HL-60 (cell line): Measurements from ENCODE around the gene HEXD.

Experiments
- DNase-seq, 2 experiments: peaks; one replicate each; pipeline ENCODE4 v3.0.0-alpha.2; 2010 to 2020; ENCODE audit warnings: low read depth in 1 of 2, low spot score in 1 of 2
- H3K27ac ChIP-seq: fragments of 250-450 bp; sonication (Bioruptor Pico); replicated peaks from 2 replicates; pipeline ENCODE4 v1.5.1; 2020; ENCODE audit warnings: mild to moderate bottlenecking, moderate library complexity
- H3K27me3 ChIP-seq: fragments of 250-450 bp; sonication (Bioruptor Pico); 2 replicates; pipeline ENCODE4 v1.5.1; 2021; ENCODE audit warnings: mild to moderate bottlenecking, moderate library complexity; ENCODE audit not compliant: insufficient read depth, poor library complexity, severe bottlenecking
- H3K4me3 ChIP-seq: replicated peaks from 2 replicates; pipeline ENCODE4 v1.5.1; 2011; ENCODE audit warnings: mild to moderate bottlenecking, control low read depth, low read length; ENCODE audit not compliant: insufficient read depth
- GABPA ChIP-seq: IDR thresholded peaks from 2 replicates; pipeline ENCODE4 v1.6.1; 2012; ENCODE audit warnings: low read depth
- POLR2AphosphoS5 ChIP-seq: IDR thresholded peaks from 2 replicates; pipeline ENCODE4 v1.6.1; 2012; ENCODE audit warnings: low read depth
- SPI1 ChIP-seq: IDR thresholded peaks from 2 replicates; pipeline ENCODE4 v1.6.1; 2012; ENCODE audit warnings: low read depth, mild to moderate bottlenecking, borderline replicate concordance
- TF ChIP-seq, protein P1 (sequence below): IDR thresholded peaks from 2 replicates; pipeline ENCODE4 v1.6.1; 2012; ENCODE audit warnings: low read depth; ENCODE audit not compliant: insufficient replicate concordance
- TF ChIP-seq, protein P2 (sequence below): IDR thresholded peaks from one replicate; pipeline ENCODE4 v1.5.1; 2011; ENCODE audit warnings: low read length, control low read depth, inconsistent platforms; ENCODE audit not compliant: insufficient read depth

Gene HEXD

DNA sequence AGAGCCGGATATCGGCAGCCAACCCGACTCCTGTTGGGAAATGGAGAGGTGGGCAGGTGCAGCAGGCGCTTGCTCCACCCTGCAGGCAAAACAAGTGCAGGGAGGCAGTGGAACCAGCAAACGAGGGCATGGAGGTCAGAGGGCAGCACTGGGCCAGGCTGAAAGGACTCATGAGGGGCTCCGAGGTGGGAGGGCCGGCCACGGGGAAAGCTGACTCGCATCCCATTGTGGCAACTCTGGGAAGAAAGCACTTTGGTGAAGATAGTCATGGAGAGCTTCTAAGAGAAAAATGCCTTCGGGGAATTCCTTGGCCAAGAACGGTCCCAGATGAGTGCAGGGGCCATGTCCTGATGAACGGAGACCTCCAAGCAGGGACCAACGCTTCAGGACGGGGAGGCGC lies 28.0 kb downstream of the HEXD start:
- H3K27me3 ChIP-seq: no peaks in the 10 kb centered on the region
- H3K4me3 ChIP-seq: no peak overlapping the region
- DNase-seq: no peak
- H3K27ac ChIP-seq: no peak overlapping the region
- TF ChIP-seq, protein P1, sequence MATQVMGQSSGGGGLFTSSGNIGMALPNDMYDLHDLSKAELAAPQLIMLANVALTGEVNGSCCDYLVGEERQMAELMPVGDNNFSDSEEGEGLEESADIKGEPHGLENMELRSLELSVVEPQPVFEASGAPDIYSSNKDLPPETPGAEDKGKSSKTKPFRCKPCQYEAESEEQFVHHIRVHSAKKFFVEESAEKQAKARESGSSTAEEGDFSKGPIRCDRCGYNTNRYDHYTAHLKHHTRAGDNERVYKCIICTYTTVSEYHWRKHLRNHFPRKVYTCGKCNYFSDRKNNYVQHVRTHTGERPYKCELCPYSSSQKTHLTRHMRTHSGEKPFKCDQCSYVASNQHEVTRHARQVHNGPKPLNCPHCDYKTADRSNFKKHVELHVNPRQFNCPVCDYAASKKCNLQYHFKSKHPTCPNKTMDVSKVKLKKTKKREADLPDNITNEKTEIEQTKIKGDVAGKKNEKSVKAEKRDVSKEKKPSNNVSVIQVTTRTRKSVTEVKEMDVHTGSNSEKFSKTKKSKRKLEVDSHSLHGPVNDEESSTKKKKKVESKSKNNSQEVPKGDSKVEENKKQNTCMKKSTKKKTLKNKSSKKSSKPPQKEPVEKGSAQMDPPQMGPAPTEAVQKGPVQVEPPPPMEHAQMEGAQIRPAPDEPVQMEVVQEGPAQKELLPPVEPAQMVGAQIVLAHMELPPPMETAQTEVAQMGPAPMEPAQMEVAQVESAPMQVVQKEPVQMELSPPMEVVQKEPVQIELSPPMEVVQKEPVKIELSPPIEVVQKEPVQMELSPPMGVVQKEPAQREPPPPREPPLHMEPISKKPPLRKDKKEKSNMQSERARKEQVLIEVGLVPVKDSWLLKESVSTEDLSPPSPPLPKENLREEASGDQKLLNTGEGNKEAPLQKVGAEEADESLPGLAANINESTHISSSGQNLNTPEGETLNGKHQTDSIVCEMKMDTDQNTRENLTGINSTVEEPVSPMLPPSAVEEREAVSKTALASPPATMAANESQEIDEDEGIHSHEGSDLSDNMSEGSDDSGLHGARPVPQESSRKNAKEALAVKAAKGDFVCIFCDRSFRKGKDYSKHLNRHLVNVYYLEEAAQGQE: no peak
- no peak for TF ChIP-seq GABPA
- TF ChIP-seq POLR2AphosphoS5: no peak
- TF ChIP-seq, protein P2, sequence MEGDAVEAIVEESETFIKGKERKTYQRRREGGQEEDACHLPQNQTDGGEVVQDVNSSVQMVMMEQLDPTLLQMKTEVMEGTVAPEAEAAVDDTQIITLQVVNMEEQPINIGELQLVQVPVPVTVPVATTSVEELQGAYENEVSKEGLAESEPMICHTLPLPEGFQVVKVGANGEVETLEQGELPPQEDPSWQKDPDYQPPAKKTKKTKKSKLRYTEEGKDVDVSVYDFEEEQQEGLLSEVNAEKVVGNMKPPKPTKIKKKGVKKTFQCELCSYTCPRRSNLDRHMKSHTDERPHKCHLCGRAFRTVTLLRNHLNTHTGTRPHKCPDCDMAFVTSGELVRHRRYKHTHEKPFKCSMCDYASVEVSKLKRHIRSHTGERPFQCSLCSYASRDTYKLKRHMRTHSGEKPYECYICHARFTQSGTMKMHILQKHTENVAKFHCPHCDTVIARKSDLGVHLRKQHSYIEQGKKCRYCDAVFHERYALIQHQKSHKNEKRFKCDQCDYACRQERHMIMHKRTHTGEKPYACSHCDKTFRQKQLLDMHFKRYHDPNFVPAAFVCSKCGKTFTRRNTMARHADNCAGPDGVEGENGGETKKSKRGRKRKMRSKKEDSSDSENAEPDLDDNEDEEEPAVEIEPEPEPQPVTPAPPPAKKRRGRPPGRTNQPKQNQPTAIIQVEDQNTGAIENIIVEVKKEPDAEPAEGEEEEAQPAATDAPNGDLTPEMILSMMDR: no peak
- no peak for TF ChIP-seq SPI1

DNA sequence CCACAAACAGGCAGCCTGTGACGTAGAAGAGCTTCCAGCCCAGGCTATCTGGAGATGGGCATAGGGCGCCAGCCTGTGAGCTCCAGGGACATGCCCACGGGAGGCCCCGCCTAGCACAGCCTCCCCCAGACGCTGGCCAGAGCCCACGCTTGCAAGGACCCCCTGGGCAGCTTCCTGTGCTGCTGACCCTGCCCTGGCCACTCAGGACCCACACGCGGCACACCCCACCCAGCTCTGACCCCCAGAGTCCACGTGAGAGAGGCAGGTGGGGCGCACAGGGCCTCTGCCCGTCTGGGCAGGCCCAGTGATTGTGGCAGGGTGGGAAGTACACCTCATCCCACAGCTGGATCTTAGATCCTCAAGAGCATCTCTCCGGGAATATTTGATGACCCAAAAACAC lies 28.5 kb downstream of the HEXD start:
- Histone ChIP-seq H3K4me3 (no peak overlapping the region), H3K27ac (no peak overlapping the region), H3K27me3 (no peaks in the 10 kb centered on the region)
- DNase-seq: no peak
- TF ChIP-seq, protein P1: no peak
- TF ChIP-seq SPI1 (no peak), POLR2AphosphoS5 (no peak), GABPA (no peak)
- TF ChIP-seq, protein P2: no peak

DNA sequence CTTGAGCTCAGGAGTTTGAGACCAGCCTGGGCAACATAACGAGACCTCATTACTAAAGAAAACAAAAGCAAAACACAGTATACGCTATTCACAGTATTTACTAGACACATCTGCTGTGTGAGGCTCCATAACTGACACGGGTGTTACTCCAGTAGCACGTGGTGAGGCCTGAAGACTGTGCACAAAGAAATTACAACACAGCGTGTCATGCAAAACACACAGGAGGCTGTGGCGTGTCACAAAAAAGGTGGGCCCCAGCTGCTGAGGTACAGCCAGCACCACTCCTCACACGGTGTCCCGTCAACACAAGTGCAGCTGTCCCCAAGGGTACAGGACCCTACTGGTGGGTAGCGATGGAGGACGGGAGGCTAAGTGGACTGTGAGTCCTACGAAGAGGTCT lies 29.7 kb downstream of the HEXD start:
- TF ChIP-seq SPI1 (no peak), GABPA (no peak), POLR2AphosphoS5 (no peak)
- TF ChIP-seq, protein P2: no peak
- TF ChIP-seq, protein P1: no peak
- DNase-seq: no peak
- Histone ChIP-seq H3K27ac (no peak overlapping the region), H3K27me3 (no peaks in the 10 kb centered on the region), H3K4me3 (no peak overlapping the region)
